Activated naive CD4-positive, alpha-beta T cell treated with anti-CD3 and anti-CD28 coated beads, Interleukin-2, amount 50 U/mL, for 72 hours (primary cell): Measurements from ENCODE around the gene TTC13. TPM values are rescaled to one million over a fixed set of nuclear protein-coding genes. Genes with fewer than 3 reads are reported as not detected.

Source experiments
- ATAC-seq, 2 donors: fragments of 150-1000 bp; cut with Tn5 transposase; 2 replicates each; pipeline ENCODE4 v1.10.0; 2021; ENCODE audit warnings: mild to moderate bottlenecking in 2 of 2, moderate library complexity in 2 of 2
- DNase-seq, 2 donors: peaks; one replicate each; pipeline ENCODE4 v3.0.0; 2021 to 2022; ENCODE audit warnings: low spot score in 2 of 2
- H3K27ac Mint-ChIP-seq, 2 donors: one replicate each; pipeline ENCODE4 v1.8.0; 2022; ENCODE audit warnings: mild to moderate bottlenecking in 2 of 2, mixed read lengths in 2 of 2
- H3K36me3 Mint-ChIP-seq, 2 donors: one replicate each; pipeline ENCODE4 v1.8.0; 2022; ENCODE audit warnings: mixed read lengths in 2 of 2
- H3K9me3 Mint-ChIP-seq, 2 donors: one replicate each; pipeline ENCODE4 v1.8.0; 2022; ENCODE audit warnings: mixed read lengths in 2 of 2
- total RNA-seq, 2 donors: library from RNA; stranded (reverse); gene quantifications; one replicate each; pipeline ENCODE4 v1.2.3, GENCODE V29; 2022

Gene TTC13
- total RNA-seq, 2 donors from 2014 or later, result 12.6 to 18.7 TPM

- DNase-seq (no peak), ATAC-seq (no peak)
- Mint-ChIP-seq H3K9me3 (no peaks in the 10 kb centered on the region), H3K36me3 (no peaks in the 10 kb centered on the region), H3K27ac (no peak overlapping the region)
Measured at GRCh38 chr1:230877146-230877923, 101.3 kb downstream of the TTC13 start.

GRCh38 chr1:230876660-230877059 lies 102.0 kb downstream of the TTC13 start:
- Mint-ChIP-seq H3K27ac (no peak overlapping the region), H3K36me3 (no peaks in the 10 kb centered on the region), H3K9me3 (no peaks in the 10 kb centered on the region)
- DNase-seq (no peak), ATAC-seq (no peak)

DNA sequence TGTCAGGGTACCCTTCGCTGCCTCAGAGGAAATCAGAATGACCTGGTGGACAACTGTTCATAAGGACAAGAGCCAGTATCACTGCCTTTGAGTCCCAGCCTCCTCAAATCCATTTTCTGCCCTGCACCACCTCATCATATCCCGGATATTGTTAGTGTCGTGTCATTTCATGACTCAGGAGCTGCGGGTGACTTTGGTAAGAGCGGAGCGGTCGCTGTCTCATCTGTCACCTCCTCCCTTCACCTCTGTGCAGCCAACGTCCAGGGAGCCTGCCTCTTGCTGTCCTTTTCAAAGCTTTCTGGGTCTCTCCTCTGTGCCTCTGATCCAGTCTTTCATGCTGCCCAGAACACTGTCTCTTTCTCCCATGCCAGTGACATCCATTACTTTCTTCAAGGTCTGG lies 103.3 kb downstream of the TTC13 start:
- no peak overlapping the region for H3K27ac Mint-ChIP-seq
- no peaks in the 10 kb centered on the region for H3K36me3 Mint-ChIP-seq
- ATAC-seq (no peak), DNase-seq (no peak)
- no peaks in the 10 kb centered on the region for H3K9me3 Mint-ChIP-seq

- H3K27ac Mint-ChIP-seq, result no peak overlapping the region
- DNase-seq (no peak), ATAC-seq (no peak)
- H3K36me3 Mint-ChIP-seq, result no peaks in the 10 kb centered on the region
- H3K9me3 Mint-ChIP-seq, result no peaks in the 10 kb centered on the region
Measured at GRCh38 chr1:230870916-230871315, 107.7 kb downstream of the TTC13 start.

DNA sequence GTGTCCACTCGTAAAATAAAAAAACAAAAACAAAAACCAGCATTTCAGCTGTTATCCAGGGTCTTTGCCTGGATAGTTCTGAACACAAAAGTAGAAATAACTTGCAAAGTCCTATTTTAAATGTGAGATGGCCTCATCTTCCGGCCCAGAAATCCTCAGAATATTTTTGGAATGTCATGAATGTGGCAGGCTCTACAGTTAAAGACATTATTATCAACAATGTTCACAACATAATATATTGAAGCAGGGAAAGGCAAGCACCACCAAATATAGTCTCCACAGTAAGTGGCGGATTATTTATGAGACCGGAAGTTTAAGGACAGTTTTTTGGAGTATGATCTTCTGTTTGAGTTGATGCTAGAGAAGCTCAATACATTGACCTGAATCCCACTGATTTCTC lies 109.2 kb downstream of the TTC13 start:
- Mint-ChIP-seq H3K36me3 (no peaks in the 10 kb centered on the region), H3K9me3 (no peaks in the 10 kb centered on the region), H3K27ac (no peak overlapping the region)
- ATAC-seq (no peak), DNase-seq (no peak)

DNA sequence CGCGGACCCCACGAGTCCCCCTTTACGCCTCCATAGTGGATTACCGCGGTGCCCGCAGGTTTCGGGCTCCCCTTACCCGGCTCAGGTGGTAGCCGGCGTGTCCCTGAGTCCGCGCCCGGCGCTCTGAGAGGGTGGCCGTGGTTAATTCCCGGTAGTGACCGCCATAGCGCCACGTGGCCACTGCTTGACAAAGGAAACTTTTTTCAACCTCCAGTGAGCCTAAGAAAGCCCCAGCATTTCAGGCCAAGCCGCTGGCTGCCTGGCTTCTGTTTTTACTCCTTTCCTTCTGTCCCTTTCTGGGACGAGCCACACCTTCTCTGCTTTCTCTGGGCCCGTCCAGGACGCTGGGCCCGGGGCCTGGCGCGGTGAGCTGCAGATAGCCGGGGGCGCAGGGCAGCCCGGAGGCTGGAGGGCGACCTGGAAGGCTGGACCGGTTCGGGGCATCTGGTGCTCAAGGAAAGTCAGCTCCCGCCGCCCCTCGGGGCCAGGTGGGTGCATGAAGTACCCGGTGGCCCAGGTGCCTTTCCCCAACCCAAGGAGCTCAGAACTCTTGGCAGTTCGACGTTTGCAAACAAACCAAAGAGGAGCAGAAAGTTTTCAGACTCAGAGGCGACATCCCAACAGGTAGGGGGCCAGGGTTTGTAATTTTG lies 109.8 kb downstream of the TTC13 start:
- peak overlapping the region; percentile 73 to 74 for H3K27ac Mint-ChIP-seq
- no peaks in the 10 kb centered on the region for H3K9me3 Mint-ChIP-seq
- H3K36me3 Mint-ChIP-seq, result no peaks in the 10 kb centered on the region
- peak; percentile 61 to 82 for ATAC-seq
- peak in 1 of 2 donors; percentile 76 for DNase-seq

GRCh38 chr1:230867903-230868735 lies 110.5 kb downstream of the TTC13 start, which contains the start of gene C1orf198:
Gene C1orf198, minus strand, starts transcription at chr1:230868521. Its CDS starts 9 bp downstream, at chr1:230868512.
- ATAC-seq (peak; percentile 91 to 93), DNase-seq (peak; percentile 75 to 76)
- Mint-ChIP-seq H3K36me3 (no peaks in the 10 kb centered on the region), H3K9me3 (no peaks in the 10 kb centered on the region), H3K27ac (peak within 1 kb of the TSS; percentile 73 to 82)

- peaks cover 0 to 5% of the 10 kb centered on the region in 2 donors for H3K36me3 Mint-ChIP-seq
- peaks cover 0 to 5% of the 10 kb centered on the region in 2 donors for H3K9me3 Mint-ChIP-seq
- no peak for ATAC-seq
- no peak for DNase-seq
- H3K27ac Mint-ChIP-seq, result peak overlapping the region in 1 of 2 donors; percentile 73
Measured at GRCh38 chr1:230867101-230867902, 111.4 kb downstream of the TTC13 start.

DNA sequence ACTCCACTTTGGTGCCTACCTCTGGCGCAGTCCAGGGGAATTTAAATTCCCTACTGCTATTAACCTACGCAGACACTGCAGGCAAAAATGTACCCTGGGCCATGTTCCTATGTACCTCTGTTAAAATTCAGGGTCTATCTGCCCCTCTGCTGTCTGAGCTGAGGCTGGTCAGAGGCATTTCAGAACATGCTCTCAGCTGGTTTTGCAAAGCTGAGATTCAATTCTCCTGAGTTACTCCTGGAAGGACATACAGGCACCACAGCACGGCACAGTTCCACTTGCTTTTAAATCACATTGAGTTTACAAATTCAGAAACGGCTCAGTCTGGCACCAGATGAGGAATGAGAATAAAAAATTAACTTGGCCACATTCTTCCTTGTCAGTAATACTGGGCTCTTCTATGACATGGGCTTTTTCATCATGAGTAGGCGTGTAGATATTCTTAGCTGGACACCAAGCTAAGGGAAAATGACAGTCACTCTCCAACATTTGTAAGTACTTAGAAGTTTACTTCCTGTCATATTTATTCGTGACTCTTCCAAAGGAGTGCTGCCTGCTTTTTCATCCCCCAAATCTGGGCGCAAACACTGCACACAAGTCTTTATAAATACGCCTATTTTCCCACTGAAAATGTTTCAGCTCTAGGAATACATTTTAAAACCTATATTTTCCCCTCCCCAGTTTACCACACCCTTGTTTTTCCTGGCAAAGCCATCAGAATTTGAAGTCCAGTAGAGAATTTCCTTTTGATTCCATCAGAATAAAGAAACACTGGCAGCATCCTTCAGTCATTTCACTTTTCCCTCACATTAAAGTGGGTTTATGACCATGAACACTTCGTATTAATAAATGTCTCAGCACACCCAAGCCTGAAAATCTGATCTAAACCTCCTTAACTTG lies 112.2 kb downstream of the TTC13 start:
- DNase-seq (no peak), ATAC-seq (no peak)
- Mint-ChIP-seq H3K9me3 (peaks cover 0 to 6% of the 10 kb centered on the region in 2 donors), H3K36me3 (peaks cover 0 to 5% of the 10 kb centered on the region in 2 donors), H3K27ac (no peak overlapping the region)

DNA sequence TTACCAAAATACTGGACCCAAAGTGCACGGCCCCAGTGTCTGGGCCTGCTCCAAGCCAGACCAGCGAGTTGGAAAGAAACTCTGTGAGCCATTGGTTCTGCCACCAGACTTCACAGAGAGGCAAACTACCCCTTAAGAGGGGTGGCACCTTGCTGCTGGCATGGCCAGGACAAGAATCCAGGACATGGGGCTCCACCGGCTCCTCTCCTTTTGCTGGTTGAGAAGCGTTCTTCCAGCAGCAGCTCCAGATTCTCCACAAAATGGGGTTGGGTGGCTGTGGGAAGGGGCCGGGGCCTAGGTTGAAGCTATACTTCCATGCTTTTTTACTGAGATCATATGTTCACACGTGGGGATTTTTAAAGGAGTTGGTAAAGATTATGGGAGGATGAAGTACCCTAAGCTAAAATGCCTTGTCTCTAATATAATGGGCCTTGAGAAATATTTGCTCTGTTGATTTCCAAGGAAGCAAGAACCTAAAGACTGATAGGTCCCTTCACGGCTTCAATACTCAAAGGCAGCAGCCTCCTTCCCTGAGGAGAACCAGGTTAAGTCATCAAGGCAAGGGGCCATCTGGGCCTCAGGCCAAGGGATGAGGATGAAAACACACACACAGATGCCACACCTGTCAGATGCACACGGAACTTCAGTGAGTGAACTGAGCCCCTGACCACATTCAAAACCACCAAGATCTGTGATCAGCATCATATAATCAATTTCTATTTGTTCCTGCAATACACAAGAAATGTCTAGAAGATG lies 113.4 kb downstream of the TTC13 start:
- peaks cover 0 to 5% of the 10 kb centered on the region in 2 donors for H3K36me3 Mint-ChIP-seq
- peaks cover 0 to 6% of the 10 kb centered on the region in 2 donors for H3K9me3 Mint-ChIP-seq
- no peak for DNase-seq
- H3K27ac Mint-ChIP-seq, result no peak overlapping the region
- no peak for ATAC-seq

- Mint-ChIP-seq H3K36me3 (peaks cover 0 to 5% of the 10 kb centered on the region in 2 donors), H3K9me3 (peaks cover 0 to 6% of the 10 kb centered on the region in 2 donors), H3K27ac (peak overlapping the region in 1 of 2 donors; percentile 86)
- DNase-seq, result no peak
- ATAC-seq, result no peak
Measured at GRCh38 chr1:230864441-230864840, 114.2 kb downstream of the TTC13 start.

- peak overlapping the region; percentile 38 to 68 for H3K27ac Mint-ChIP-seq
- peaks cover 0 to 5% of the 10 kb centered on the region in 2 donors for H3K36me3 Mint-ChIP-seq
- no peak for ATAC-seq
- H3K9me3 Mint-ChIP-seq, result peaks cover 0 to 6% of the 10 kb centered on the region in 2 donors
- DNase-seq, result no peak
Measured at GRCh38 chr1:230863449-230863848, 115.2 kb downstream of the TTC13 start.

DNA sequence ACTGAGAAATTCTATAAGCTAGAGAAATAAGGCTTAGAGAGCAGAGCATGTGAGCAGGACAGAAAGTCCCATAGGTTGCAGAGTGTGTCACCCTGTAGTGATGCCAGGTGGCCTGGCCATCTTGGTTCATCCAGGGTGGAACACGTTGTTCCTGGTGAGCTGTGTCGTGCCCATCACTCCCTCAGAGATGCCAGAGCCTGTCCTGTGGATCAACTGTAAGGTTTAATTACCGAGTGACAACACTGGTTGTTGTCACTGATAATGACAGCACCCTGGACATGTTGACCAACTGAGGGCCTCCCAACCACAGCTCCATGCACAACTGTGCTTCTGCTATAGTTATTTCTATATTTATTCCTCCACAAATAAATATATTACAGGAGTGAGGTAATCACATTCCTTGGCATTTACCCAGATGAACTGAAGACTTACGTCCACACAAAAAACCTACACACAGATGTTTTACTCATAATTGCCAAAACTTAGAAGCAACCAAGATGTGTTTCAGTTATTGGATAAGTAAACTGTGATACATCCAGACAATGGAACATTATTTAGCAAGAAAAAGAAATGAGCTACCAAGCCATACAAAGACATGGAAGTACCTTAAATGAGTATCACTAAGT lies 116.6 kb downstream of the TTC13 start:
- no peak overlapping the region for H3K27ac Mint-ChIP-seq
- DNase-seq, result no peak
- H3K9me3 Mint-ChIP-seq, result peaks cover 0 to 6% of the 10 kb centered on the region in 2 donors
- H3K36me3 Mint-ChIP-seq, result peaks cover 0 to 5% of the 10 kb centered on the region in 2 donors
- ATAC-seq, result no peak

DNA sequence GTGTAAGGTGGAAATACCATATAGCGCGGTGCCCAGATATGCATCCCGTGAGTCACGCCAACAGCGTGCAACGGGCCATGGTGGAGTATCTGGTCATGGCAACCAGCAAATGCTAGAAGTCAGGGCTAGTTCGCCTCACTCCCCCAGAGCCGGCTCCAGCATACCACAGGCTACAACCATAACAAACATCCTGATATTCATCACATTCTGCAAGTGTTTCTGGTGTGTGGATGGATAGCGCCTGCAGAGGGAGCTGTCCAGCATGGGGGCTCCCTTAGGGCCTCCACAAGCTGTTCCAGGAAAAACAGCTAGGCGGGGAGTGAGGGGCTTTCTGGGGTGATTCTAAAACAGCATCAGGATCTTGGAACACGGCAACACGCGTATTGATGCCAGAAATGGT lies 117.2 kb downstream of the TTC13 start:
- no peak for ATAC-seq
- H3K9me3 Mint-ChIP-seq, result peaks cover 0 to 6% of the 10 kb centered on the region in 2 donors
- H3K36me3 Mint-ChIP-seq, result peaks cover 0 to 5% of the 10 kb centered on the region in 2 donors
- no peak overlapping the region for H3K27ac Mint-ChIP-seq
- DNase-seq, result no peak
